Omental fat pad (tissue), 4 donors: Measurements from ENCODE around the gene IGF2. TPM values are rescaled to one million over a fixed set of nuclear protein-coding genes. Genes with fewer than 3 reads are reported as not detected.
"Not testable (repeated sequence)": the region's sequence is repeated elsewhere in the genome, so short reads cannot be mapped to it uniquely, and the experiment has no call there.

ENCODE experiments used
- ATAC-seq: fragments of 150-250 bp; one replicate; pipeline ENCODE4 v1.9.1; 2016; ENCODE audit warnings: mild to moderate bottlenecking, moderate library complexity; ENCODE audit not compliant: low FRiP score
- DNase-seq: peaks from one replicate; pipeline ENCODE4 v3.0.0-alpha.2; 2019; ENCODE audit warnings: low spot score
- CTCF ChIP-seq, 3 donors: fragments of 450-650 bp; IDR thresholded peaks; one replicate each; pipeline ENCODE4 v1.5.1; 2016 to 2017; ENCODE audit warnings: antibody characterized with exemption in 3 of 3, mild to moderate bottlenecking in 3 of 3, moderate library complexity in 2 of 3
- total RNA-seq, 4 donors: library from RNA; depleted of rRNA; stranded (reverse); fragments of >200 nt; gene quantifications; one replicate each; pipeline ENCODE4 v1.1.0, GENCODE V29; 2016

IGF2 gene
- total RNA-seq, 4 donors from 2014 or later: 44.6 to 69.4 (median 52.3) TPM

- no peak for ATAC-seq
Observed at GRCh38 chr11:2128130-2128510, 11.1 kb downstream of the IGF2 start.

GRCh38 chr11:2127482-2128129, 11.6 kb downstream of the IGF2 start:
- no peak for TF ChIP-seq CTCF (IDR thresholded peaks at IDR 0.05)
- DNase-seq (no peak), ATAC-seq (no peak)

More at GRCh38 chr11:2128130-2128510, 11.1 kb downstream of the IGF2 start:
- no peak for TF ChIP-seq CTCF (IDR thresholded peaks at IDR 0.05)
- DNase-seq: no peak

GRCh38 chr11:2126520-2127085, 12.6 kb downstream of the IGF2 start:
- ATAC-seq: no peak
- no peak for TF ChIP-seq CTCF (IDR thresholded peaks at IDR 0.05)
- DNase-seq: no peak

- ATAC-seq, DNase-seq: not testable (repeated sequence)
Observed at GRCh38 chr11:2124736-2125484, 14.3 kb downstream of the IGF2 start.

GRCh38 chr11:2123628-2123960, 15.6 kb downstream of the IGF2 start:
- TF ChIP-seq CTCF (IDR thresholded peaks at IDR 0.05): no peak
- no peak for ATAC-seq
- DNase-seq: no peak

GRCh38 chr11:2122907-2123627, 16.1 kb downstream of the IGF2 start:
- DNase-seq (no peak), ATAC-seq (no peak)
- TF ChIP-seq CTCF (IDR thresholded peaks at IDR 0.05): no peak

- no peak for DNase-seq
- no peak for ATAC-seq
- TF ChIP-seq CTCF (IDR thresholded peaks at IDR 0.05): no peak
Observed at GRCh38 chr11:2122222-2122906, 16.8 kb downstream of the IGF2 start.
